HCT116 (cell line): ENCODE data around the gene PEX11G. TPM values are rescaled to one million over a fixed set of nuclear protein-coding genes. Genes with fewer than 3 reads are reported as not detected.

Source experiments
- ATAC-seq: fragments of 200-7000 bp; cut with Tn5 transposase; 2 replicates; pipeline ENCODE4 v1.9.1; 2020; ENCODE audit warnings: mild to moderate bottlenecking, moderate library complexity
- BruUV-seq: library from RNA; stranded (reverse); fragments of 400-500 nt; replicated peaks from 2 replicates; lab custom pipeline; 2021; lab: Mats Ljungman, UMichigan
- CTCF ChIA-PET: fragments of 300-600 bp; sonication (Branson Sonifier 250); formaldehyde crosslinking; loops from one replicate; lab custom pipeline; 2021; ENCODE audit warnings: antibody characterized with exemption; lab: Charles Lee
- POLR2A ChIA-PET: fragments of 300-600, 350-600 bp; sonication (Branson Sonifier 250); formaldehyde crosslinking; loops from one replicate; lab custom pipeline; 2021; ENCODE audit warnings: antibody characterized with exemption; lab: Charles Lee
- RAD21 ChIA-PET, 2 experiments: fragments of 300-600 bp; sonication (Branson Sonifier 250); formaldehyde crosslinking; loops; one replicate each; lab custom pipeline; 2023; ENCODE audit warnings: low total read pairs in 2 of 2; ENCODE audit not compliant: uncharacterized antibody in 2 of 2, unreplicated experiment in 2 of 2, low non-redundant PET in 1 of 2; lab: Charles Lee
- DNase-seq: peaks from one replicate; pipeline ENCODE4 v3.0.0-alpha.2; 2010; ENCODE audit warnings: low read depth, low spot score
- H2AFZ ChIP-seq: fragments of 200-600 bp; shearing (Covaris generic), sonication (generic); 2 replicates; pipeline ENCODE4 v1.6.1; 2017; ENCODE audit warnings: low read depth, mixed run types, mixed read lengths, antibody characterized with exemption, low read length; ENCODE audit not compliant: poor library complexity, severe bottlenecking
- H3K27ac ChIP-seq: 2 replicates; pipeline ENCODE4 v1.5.1; 2012; ENCODE audit warnings: low read depth, low read length
- H3K27me3 ChIP-seq: fragments of 200-600 bp; sonication (generic); 2 replicates; pipeline ENCODE4 v1.6.1; 2016; ENCODE audit warnings: mixed run types, low read length, mixed read lengths; ENCODE audit not compliant: insufficient read depth
- H3K36me3 ChIP-seq, 2 experiments: fragments of 200-500 bp in 1 of 2; fragments of 200-600 bp in 1 of 2; sonication (Bioruptor generic) in 1 of 2; sonication (generic) in 1 of 2; 2 replicates each; pipeline versions ENCODE4 v1.5.1 to v1.6.1; 2014 to 2016; ENCODE audit warnings: low read length in 2 of 2, inconsistent platforms in 1 of 2, mixed read lengths in 1 of 2, mixed run types in 1 of 2; ENCODE audit not compliant: insufficient read depth in 2 of 2, control insufficient read depth in 1 of 2
- H3K4me1 ChIP-seq, 2 experiments: fragments of 200-600 bp in 1 of 2; sonication (generic) in 1 of 2; 2 replicates each; pipeline versions ENCODE4 v1.5.1 to v1.6.1; 2012 to 2017; ENCODE audit warnings: low read length in 2 of 2, inconsistent platforms in 1 of 2, mild to moderate bottlenecking in 1 of 2, mixed read lengths in 1 of 2, mixed run types in 1 of 2, moderate library complexity in 1 of 2; ENCODE audit not compliant: insufficient read depth in 2 of 2, control insufficient read depth in 1 of 2
- H3K4me2 ChIP-seq: fragments of 200-600 bp; sonication (generic); 2 replicates; pipeline ENCODE4 v1.6.1; 2017; ENCODE audit warnings: mixed run types, low read length, mixed read lengths
- H3K4me3 ChIP-seq, 2 experiments: fragments of 200-600 bp in 1 of 2; sonication (generic) in 1 of 2; replicated peaks in 1 of 2; 2 replicates each; pipeline ENCODE4 v1.5.1; 2011 to 2016; ENCODE audit warnings: low read length in 2 of 2, control low read depth in 1 of 2, low read depth in 1 of 2, mild to moderate bottlenecking in 1 of 2, mixed read lengths in 1 of 2, mixed run types in 1 of 2
- H3K79me2 ChIP-seq: fragments of 200-600 bp; sonication (generic); 2 replicates; pipeline ENCODE4 v1.6.1; 2017; ENCODE audit warnings: mild to moderate bottlenecking, mixed run types, low read length, moderate library complexity, mixed read lengths; ENCODE audit not compliant: insufficient read depth
- H3K9ac ChIP-seq: fragments of 200-600 bp; sonication (generic); 2 replicates; pipeline ENCODE4 v1.6.1; 2016; ENCODE audit warnings: low read length, mixed read lengths
- H3K9me2 ChIP-seq: fragments of 200-600 bp; sonication (generic), shearing (Covaris generic); 2 replicates; pipeline ENCODE4 v1.6.1; 2017; ENCODE audit warnings: mixed run types, mild to moderate bottlenecking, moderate library complexity; ENCODE audit not compliant: insufficient read depth
- H3K9me3 ChIP-seq, 2 experiments: fragments of 200-500 bp in 1 of 2; fragments of 200-600 bp in 1 of 2; sonication (Bioruptor generic) in 1 of 2; sonication (generic) in 1 of 2; 2 replicates each; pipeline ENCODE4 v1.6.1; 2014 to 2017; ENCODE audit warnings: low read length in 2 of 2, mixed read lengths in 2 of 2, inconsistent platforms in 1 of 2, low read depth in 1 of 2, mild to moderate bottlenecking in 1 of 2, mixed run types in 1 of 2, moderate library complexity in 1 of 2; ENCODE audit not compliant: control insufficient read depth in 1 of 2, insufficient read depth in 1 of 2
- H4K20me1 ChIP-seq: fragments of 200-600 bp; sonication (generic), shearing (Covaris generic); 2 replicates; pipeline ENCODE4 v1.6.1; 2017; ENCODE audit warnings: mixed run types, mild to moderate bottlenecking, moderate library complexity; ENCODE audit not compliant: insufficient read depth
- ATF3 ChIP-seq: IDR thresholded peaks from 2 replicates; pipeline ENCODE4 v1.6.1; 2012
- CBX3 ChIP-seq: IDR thresholded peaks from 2 replicates; pipeline ENCODE4 v1.6.1; 2012; ENCODE audit warnings: low read depth
- CTCF ChIP-seq, 3 experiments: fragments of 200-600 bp in 1 of 3; sonication (generic) in 1 of 3; IDR thresholded peaks in 2 of 3; conservative IDR thresholded peaks in 1 of 3; 2 replicates each; pipeline ENCODE4 v1.5.1; 2012 to 2017; ENCODE audit warnings: low read depth in 2 of 3, low read length in 2 of 3, antibody characterized with exemption in 1 of 3, borderline replicate concordance in 1 of 3, control low read depth in 1 of 3, mild to moderate bottlenecking in 1 of 3, mixed read lengths in 1 of 3, mixed run types in 1 of 3, moderate library complexity in 1 of 3; ENCODE audit not compliant: insufficient read depth in 1 of 3
- EGR1 ChIP-seq: IDR thresholded peaks from 2 replicates; pipeline ENCODE4 v1.6.1; 2012; ENCODE audit warnings: low read depth
- ELF1 ChIP-seq: IDR thresholded peaks from 2 replicates; pipeline ENCODE4 v1.6.1; 2012; ENCODE audit warnings: low read depth, borderline replicate concordance
- EZH2 ChIP-seq: fragments of 200-600 bp; sonication (generic); IDR thresholded peaks from 2 replicates; pipeline ENCODE4 v1.6.1; 2017; ENCODE audit warnings: antibody characterized with exemption, mixed run types
- EZH2phosphoT487 ChIP-seq: fragments of 200-600 bp; IDR thresholded peaks from 2 replicates; pipeline ENCODE4 v1.6.1; 2018; ENCODE audit warnings: antibody characterized with exemption, borderline replicate concordance
- FOSL1 ChIP-seq: IDR thresholded peaks from 2 replicates; pipeline ENCODE4 v1.6.1; 2012; ENCODE audit warnings: low read depth
- JUND ChIP-seq: IDR thresholded peaks from 2 replicates; pipeline ENCODE4 v1.6.1; 2012
- POLR2A ChIP-seq: IDR thresholded peaks from 2 replicates; pipeline ENCODE4 v1.7.0; 2011; ENCODE audit warnings: borderline replicate concordance; ENCODE audit not compliant: insufficient read depth, insufficient read length; ENCODE audit errors: extremely low read depth
- POLR2AphosphoS5 ChIP-seq: IDR thresholded peaks from 2 replicates; pipeline ENCODE4 v1.6.1; 2011; ENCODE audit warnings: mild to moderate bottlenecking, low read depth, low read length, moderate library complexity
- RAD21 ChIP-seq: IDR thresholded peaks from 2 replicates; pipeline ENCODE4 v1.6.1; 2012; ENCODE audit warnings: low read depth, mild to moderate bottlenecking
- REST ChIP-seq: IDR thresholded peaks from 2 replicates; pipeline ENCODE4 v1.6.1; 2012; ENCODE audit warnings: low read depth
- SIN3A ChIP-seq: IDR thresholded peaks from 2 replicates; pipeline ENCODE4 v1.6.1; 2012; ENCODE audit warnings: low read depth
- SP1 ChIP-seq: IDR thresholded peaks from 2 replicates; pipeline ENCODE4 v1.6.1; 2012; ENCODE audit warnings: low read depth
- TCF7L2 ChIP-seq: IDR thresholded peaks from 2 replicates; pipeline ENCODE4 v1.7.0; 2011; ENCODE audit warnings: borderline replicate concordance, inconsistent platforms; ENCODE audit not compliant: insufficient read depth, insufficient read length; ENCODE audit errors: extremely low read depth
- YY1 ChIP-seq: IDR thresholded peaks from 2 replicates; pipeline ENCODE4 v1.6.1; 2011; ENCODE audit warnings: low read length, low read depth, moderate library complexity, mild to moderate bottlenecking; ENCODE audit not compliant: insufficient replicate concordance; ENCODE audit errors: extremely low read depth
- ZBTB33 ChIP-seq: IDR thresholded peaks from 2 replicates; pipeline ENCODE4 v1.6.1; 2011; ENCODE audit warnings: mild to moderate bottlenecking, low read length, moderate library complexity; ENCODE audit not compliant: insufficient replicate concordance; ENCODE audit errors: extremely low read depth
- ZFX ChIP-seq: fragments of 450-650 bp; IDR thresholded peaks from 2 replicates; pipeline ENCODE4 v1.6.1; 2017
- ZNF274 ChIP-seq: fragments of 200-500 bp; sonication (Bioruptor generic); IDR thresholded peaks from 2 replicates; pipeline ENCODE4 v1.6.1; 2014; ENCODE audit warnings: mild to moderate bottlenecking, low read depth, low read length, inconsistent platforms
- intact Hi-C: fragments of 100-400 bp; cut with micrococcal nuclease; formaldehyde crosslinking; loops from 2 replicates; pipeline ENCODE4 v1.10.0; 2022
- total RNA-seq: library from RNA; stranded (reverse); gene quantifications from one replicate; pipeline ENCODE4 v1.2.1, GENCODE V29; 2021; ENCODE audit not compliant: unreplicated experiment

PEX11G gene
- total RNA-seq, 1 experiment from 2014 or later, result 6.4 TPM

- H3K9me2 ChIP-seq, result no peaks in the 10 kb centered on the region
- ChIA-PET RAD21 (no interaction called here), POLR2A (no interaction called here), CTCF (no interaction called here)
- peaks cover 8 to 17% of the 10 kb centered on the region in 2 experiments; a peak in 3 of 4 replicates for H3K36me3 ChIP-seq
- no peak overlapping the region for H3K4me3 ChIP-seq
- H2AFZ ChIP-seq, result no peak overlapping the region
- ATAC-seq (no peak), DNase-seq (no peak)
- no peaks in the 10 kb centered on the region for H3K4me1 ChIP-seq
- no peak overlapping the region for H3K27ac ChIP-seq
- intact Hi-C loops, result no loop called here
- H3K79me2 ChIP-seq, result no peaks in the 10 kb centered on the region
- H3K27me3 ChIP-seq, result no peaks in the 10 kb centered on the region
- no peaks in the 10 kb centered on the region for H3K9me3 ChIP-seq
- no peaks in the 10 kb centered on the region for H4K20me1 ChIP-seq
- H3K9ac ChIP-seq, result no peak overlapping the region
- H3K4me2 ChIP-seq, result no peak overlapping the region
- no peak for TF ChIP-seq EZH2
- TF ChIP-seq CTCF (IDR thresholded peaks at IDR 0.05 in 2 of 3, conservative IDR thresholded peaks at IDR 0.05 in 1 of 3; ENCODE audit: borderline replicate concordance in 1 of 3, insufficient read depth in 1 of 3, low read depth in 2 of 3, low read length in 2 of 3), result no peak
- no peak for TF ChIP-seq JUND
- no peak for TF ChIP-seq EGR1
- no peak for TF ChIP-seq YY1
- TF ChIP-seq CBX3, result no peak
- no peak for TF ChIP-seq ATF3
- no peak for TF ChIP-seq SIN3A
- TF ChIP-seq POLR2A, result no peak
- no peak for TF ChIP-seq SP1
- no peak for TF ChIP-seq POLR2AphosphoS5
- TF ChIP-seq RAD21, result no peak
- TF ChIP-seq TCF7L2, result no peak
- TF ChIP-seq ELF1, result no peak
- no peak for TF ChIP-seq ZBTB33
- TF ChIP-seq EZH2phosphoT487, result no peak
- TF ChIP-seq ZNF274, result no peak
- TF ChIP-seq ZFX, result no peak
- TF ChIP-seq REST, result no peak
- TF ChIP-seq FOSL1, result no peak
- BruUV-seq, result no TSS peak
Measured at GRCh38 chr19:7441468-7442146, 47.2 kb downstream of the PEX11G start.
